GM12878 (cell line): ENCODE results near the gene MSLN.

Experiments
- CHD1 ChIP-seq: IDR thresholded peaks from 2 replicates; pipeline ENCODE4 v1.6.1; 2012; ENCODE audit warnings: low read depth, low read length, improper control_type of control experiment
- CTCF ChIP-seq, 3 experiments: IDR thresholded peaks in 2 of 3; conservative IDR thresholded peaks in 1 of 3; 2 replicates each; pipeline ENCODE4 v1.5.1; 2011; ENCODE audit warnings: low read depth in 3 of 3, low read length in 3 of 3, mild to moderate bottlenecking in 3 of 3, control low read depth in 2 of 3, moderate library complexity in 2 of 3, inconsistent platforms in 1 of 3, mixed read lengths in 1 of 3; ENCODE audit not compliant: control insufficient read depth in 2 of 3, insufficient read depth in 1 of 3; ENCODE audit errors: extremely low read depth in 1 of 3
- JUND ChIP-seq: IDR thresholded peaks from 2 replicates; pipeline ENCODE4 v1.6.1; 2012; ENCODE audit warnings: low read depth, mild to moderate bottlenecking, low read length, improper control_type of control experiment, moderate library complexity
- KAT2A ChIP-seq: conservative IDR thresholded peaks from 2 replicates; pipeline ENCODE4 v1.6.1; 2011; ENCODE audit warnings: low read depth, low read length; ENCODE audit not compliant: control insufficient read depth
- MAX ChIP-seq: IDR thresholded peaks from 2 replicates; pipeline ENCODE4 v1.6.1; 2012; ENCODE audit warnings: low read depth, low read length, improper control_type of control experiment
- PAX5 ChIP-seq: IDR thresholded peaks from 2 replicates; pipeline ENCODE4 v1.6.1; 2011; ENCODE audit warnings: low read depth, low read length, borderline replicate concordance
- POLR2AphosphoS5 ChIP-seq: IDR thresholded peaks from 2 replicates; pipeline ENCODE4 v1.6.1; 2011; ENCODE audit warnings: mild to moderate bottlenecking, low read length, inconsistent platforms
- SP1 ChIP-seq: IDR thresholded peaks from one replicate; pipeline ENCODE4 v1.6.1; 2011; ENCODE audit warnings: low read depth, low read length
- YY1 ChIP-seq: IDR thresholded peaks from 2 replicates; pipeline ENCODE4 v1.6.1; 2011; ENCODE audit warnings: low read depth, mild to moderate bottlenecking, low read length
- TF ChIP-seq, protein P1 (sequence below): IDR thresholded peaks from 2 replicates; pipeline ENCODE4 v1.6.1; 2012; ENCODE audit warnings: mild to moderate bottlenecking, low read depth, low read length

DNA sequence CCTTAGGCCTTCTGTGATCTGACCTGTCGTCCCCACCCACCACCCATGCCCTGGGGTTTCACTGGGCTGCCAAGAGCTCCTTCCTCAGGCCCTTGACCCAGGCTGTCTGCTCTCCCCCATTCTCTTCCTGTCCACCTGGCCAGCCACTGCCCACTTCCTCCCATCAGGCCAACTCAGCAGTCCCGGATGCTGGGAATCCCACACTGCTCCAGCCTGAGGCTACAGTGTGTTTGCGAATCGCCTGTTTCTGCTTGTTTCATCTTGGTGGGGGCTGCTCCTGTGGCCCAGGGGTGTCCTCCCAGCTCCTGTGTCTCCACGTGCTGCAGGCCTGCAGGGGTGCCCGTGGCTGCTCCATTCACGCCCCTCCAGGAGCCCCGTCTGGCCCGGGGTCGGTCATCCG lies 46.5 kb upstream of the MSLN start:
- TF ChIP-seq YY1 = no peak
- TF ChIP-seq, protein P1, sequence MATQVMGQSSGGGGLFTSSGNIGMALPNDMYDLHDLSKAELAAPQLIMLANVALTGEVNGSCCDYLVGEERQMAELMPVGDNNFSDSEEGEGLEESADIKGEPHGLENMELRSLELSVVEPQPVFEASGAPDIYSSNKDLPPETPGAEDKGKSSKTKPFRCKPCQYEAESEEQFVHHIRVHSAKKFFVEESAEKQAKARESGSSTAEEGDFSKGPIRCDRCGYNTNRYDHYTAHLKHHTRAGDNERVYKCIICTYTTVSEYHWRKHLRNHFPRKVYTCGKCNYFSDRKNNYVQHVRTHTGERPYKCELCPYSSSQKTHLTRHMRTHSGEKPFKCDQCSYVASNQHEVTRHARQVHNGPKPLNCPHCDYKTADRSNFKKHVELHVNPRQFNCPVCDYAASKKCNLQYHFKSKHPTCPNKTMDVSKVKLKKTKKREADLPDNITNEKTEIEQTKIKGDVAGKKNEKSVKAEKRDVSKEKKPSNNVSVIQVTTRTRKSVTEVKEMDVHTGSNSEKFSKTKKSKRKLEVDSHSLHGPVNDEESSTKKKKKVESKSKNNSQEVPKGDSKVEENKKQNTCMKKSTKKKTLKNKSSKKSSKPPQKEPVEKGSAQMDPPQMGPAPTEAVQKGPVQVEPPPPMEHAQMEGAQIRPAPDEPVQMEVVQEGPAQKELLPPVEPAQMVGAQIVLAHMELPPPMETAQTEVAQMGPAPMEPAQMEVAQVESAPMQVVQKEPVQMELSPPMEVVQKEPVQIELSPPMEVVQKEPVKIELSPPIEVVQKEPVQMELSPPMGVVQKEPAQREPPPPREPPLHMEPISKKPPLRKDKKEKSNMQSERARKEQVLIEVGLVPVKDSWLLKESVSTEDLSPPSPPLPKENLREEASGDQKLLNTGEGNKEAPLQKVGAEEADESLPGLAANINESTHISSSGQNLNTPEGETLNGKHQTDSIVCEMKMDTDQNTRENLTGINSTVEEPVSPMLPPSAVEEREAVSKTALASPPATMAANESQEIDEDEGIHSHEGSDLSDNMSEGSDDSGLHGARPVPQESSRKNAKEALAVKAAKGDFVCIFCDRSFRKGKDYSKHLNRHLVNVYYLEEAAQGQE = no peak
- TF ChIP-seq MAX = no peak
- TF ChIP-seq CHD1 = no peak
- TF ChIP-seq CTCF (IDR thresholded peaks at IDR 0.05 in 2 of 3, conservative IDR thresholded peaks at IDR 0.05 in 1 of 3; ENCODE audit: control insufficient read depth in 2 of 3, extremely low read depth in 1 of 3, insufficient read depth in 1 of 3, low read depth in 3 of 3, low read length in 3 of 3) = no peak
- no peak for TF ChIP-seq SP1
- TF ChIP-seq KAT2A = no peak
- TF ChIP-seq PAX5 = no peak
- no peak for TF ChIP-seq POLR2AphosphoS5
- no peak for TF ChIP-seq JUND
